NCI-H1930 (cell line): ENCODE results near the gene FADS6.
"Not testable (repeated sequence)": the region's sequence is repeated elsewhere in the genome, so short reads cannot be mapped to it uniquely, and the experiment has no call there.

ENCODE experiments used
- DNase-seq, 2 experiments: peaks; one replicate each; lab custom pipeline; 2025; lab: John Stamatoyannopoulos, UW

FADS6 gene

DNA sequence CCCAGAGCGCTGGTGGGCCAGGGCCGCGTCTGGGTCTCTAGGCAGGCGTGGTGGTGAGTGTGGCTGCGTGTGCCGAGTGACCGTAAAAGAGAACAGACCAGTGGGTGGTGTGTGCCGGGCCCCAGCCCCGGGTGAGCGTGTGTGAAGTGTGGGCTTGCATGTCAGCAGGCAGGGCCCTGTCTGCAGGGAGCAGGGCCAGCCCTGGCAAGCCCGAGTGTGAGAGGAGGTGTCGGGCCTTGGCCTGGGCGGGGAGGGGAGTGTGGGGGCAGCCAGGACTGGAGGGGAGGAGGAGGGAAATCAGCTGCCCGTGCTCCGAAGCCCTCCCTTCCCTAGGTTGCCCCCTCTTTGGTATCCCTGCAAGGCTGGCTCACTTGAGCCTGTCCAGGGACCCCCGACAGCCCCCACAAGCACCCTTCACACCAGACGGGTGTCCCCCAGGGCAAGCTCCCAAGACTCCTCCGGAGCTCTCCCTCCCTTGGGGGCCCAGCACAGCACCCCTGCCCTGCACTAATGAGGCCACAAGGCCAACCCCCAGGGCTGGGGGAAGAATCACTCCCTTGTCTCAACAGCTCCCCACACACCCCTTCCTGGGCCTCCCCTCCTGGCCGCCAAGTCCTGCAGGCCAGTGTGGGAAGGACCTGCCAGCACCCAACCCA is 27.7 kb upstream of the FADS6 start:
- no peak for DNase-seq

DNA sequence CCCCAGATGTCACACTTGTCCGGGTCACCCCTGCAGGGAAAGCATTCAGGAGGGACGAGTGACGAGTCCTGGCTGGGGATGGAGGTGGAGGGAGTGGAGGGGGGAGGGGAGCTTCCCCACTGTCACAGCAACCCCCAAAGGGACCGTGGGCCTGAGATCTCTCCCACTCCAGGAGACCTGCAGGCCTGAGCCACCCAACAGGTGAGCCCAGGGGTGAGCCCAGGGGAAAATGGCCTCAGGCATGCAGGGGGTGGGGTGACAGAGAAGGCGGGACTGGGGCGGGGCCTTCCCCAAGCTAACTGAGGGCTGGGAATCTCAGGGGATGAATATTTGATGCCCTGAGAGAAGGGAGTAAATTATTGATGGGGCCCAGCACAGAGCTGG is 27.2 kb upstream of the FADS6 start:
- no peak for DNase-seq

DNA sequence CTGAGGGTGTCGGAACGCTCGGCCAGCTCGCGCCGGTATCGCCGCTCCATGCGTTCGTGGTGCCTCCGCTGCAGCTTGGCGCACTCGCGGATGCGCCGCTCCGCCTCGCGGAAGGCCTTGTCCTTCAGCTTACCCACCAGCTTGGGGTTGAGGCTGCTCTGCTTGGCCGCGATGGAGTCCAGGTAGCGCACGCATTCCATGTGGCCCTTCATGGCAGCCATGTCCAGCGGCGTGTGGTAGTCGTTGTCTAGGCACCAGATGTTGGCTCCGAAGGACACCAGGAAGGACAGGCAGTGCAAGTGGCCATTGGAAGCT is 26.8 kb upstream of the FADS6 start:
- no peak for DNase-seq

DNA sequence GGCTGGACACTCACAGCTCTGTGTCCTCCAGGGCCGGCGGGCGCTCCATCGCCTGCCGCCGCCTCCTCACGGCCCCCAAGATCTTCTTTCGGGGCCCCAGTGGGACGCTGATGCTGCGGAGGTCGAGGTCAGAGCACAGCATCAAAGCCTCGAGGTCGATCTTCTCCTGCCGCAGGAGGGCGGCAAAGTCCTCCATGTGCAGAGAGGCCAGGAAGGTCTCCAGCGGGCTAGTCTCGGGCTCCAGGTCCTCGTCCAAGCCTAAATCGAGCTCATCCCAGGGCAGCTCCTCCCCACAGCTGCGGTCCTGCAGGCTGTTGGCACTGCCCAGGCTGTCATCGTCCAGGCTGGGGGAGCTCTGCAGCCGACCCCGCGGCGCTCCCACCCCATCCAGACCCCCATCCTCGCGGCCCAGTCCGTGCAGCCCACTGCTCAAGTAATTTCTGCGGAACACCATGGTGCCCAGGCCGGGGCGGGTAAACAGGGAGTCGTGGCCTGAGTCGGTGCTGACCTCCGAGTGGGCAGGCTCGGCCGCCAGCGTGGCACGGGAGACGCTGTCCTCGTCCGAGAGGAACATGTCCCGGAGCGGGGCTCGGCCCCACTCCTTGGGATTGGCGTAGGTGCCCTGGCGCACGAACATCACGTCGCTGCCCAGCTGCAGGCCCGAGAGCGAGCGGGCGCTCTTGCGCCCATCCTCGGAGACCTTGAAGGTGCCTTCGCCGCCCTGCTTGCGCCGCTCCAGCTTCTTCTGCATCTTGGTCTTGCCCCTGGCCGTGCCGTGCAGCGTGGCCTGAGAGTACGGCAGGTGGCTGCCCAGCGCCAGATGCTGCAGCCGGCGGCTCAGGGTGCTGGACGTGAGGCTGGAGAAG is 26.2 kb upstream of the FADS6 start:
- DNase-seq, result peak; percentile 32 to 35

DNA sequence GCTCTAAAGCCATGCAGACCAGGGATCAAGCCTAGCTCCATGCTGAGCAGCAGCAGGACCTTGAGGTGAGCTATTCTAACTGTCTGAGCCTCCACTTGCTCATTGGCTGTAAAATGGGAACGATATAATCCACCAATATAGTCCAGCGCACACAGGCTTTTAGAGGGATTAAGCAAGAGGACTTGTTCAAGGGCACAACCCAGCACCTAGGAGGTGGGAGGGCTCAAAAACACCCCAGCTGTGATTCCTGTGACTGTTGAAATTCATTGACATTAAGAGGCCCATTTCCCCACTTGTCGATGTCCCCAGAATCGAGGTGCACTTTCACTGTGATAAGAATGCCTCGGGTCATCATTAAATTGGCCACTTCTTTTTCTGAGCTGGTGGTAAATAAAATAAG is 25.5 kb upstream of the FADS6 start:
- no peak for DNase-seq

DNA sequence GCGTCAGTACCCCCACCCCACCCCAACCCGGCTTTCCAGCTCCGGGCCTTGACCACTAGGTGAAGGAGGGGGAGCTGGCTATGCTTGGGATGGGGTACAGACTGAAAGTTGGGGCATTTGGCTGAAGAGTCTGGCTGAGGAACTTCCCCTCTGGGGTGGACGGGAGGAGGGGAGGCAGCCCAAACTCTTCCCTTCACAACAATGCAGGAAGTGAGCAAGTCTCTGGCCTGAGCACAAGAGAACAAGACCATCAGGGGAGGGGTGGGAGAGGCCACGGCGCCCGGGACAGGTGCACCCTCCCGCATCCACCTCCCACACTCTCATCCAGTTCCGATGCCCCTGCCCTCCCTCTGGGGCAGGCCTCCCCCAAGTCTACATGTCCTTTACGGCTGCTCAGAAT is 24.0 kb upstream of the FADS6 start:
- no peak for DNase-seq

DNA sequence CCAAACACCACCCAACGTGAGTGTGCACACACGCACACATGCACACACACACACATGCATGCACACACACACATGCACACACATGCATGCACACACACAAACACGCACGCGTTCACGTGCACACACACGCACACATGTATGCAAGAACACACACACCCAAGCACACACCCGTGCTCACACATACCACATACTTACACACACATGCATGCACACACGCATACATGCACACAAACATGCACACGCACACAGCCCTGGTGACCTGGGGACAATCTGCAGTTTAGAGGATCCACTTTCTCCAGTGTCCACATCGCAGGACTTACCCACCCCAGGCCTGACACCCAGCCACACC is 23.4 kb upstream of the FADS6 start:
- DNase-seq, result no peak

DNA sequence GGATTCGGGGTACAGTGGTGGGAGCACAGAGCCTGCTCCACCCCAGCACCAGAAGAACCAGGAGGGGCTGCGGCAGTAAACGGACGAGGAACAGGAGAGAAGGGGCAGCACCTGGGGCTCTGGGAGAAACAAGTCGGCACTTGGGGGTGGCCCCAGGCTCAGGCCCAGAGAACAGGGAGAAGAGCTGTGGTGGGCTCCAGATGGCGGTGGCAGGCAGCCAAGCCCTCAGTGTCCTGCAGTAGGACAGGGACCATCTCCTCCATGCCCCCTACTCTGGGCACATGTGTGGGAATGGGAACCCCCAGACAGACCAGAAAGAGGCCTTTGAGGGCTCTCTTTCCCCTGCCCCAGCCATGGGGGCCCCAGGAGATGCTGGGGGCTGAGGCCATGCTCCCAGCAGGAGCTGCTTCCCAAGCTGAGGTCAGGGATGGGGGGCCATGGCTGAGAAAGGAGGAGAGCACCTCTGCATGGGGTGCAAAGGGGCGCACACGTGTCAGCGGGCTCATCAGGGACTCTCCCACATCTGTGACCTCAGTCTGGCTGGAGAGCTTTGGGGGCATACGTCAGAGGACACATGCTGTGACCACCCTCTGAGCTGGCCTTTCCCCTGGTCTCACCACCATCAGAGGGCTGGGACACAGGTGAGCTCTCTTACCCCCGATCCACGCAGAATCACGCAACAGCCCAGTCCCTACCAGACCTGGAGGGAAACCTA is 22.9 kb upstream of the FADS6 start:
- no peak for DNase-seq

DNA sequence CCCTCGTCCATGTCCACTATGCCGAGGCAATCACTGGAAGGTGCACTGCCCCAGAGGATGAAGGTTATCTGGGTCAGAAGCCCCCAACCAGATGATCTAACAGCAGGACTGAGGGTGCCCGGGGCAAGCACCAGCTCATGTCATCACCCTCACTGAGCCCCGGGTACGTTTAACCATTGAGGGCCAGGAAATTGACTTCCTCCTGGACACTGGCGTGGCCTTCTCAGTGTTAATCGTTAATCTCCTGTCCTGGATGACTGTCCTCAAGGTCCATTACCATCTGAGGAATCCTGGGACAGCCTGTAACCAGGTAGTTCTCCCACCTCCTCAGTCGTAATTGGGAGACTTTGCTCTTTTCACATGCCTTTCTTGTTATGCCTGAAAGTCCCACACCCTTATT is 18.0 kb upstream of the FADS6 start:
- not testable (repeated sequence) for DNase-seq

DNA sequence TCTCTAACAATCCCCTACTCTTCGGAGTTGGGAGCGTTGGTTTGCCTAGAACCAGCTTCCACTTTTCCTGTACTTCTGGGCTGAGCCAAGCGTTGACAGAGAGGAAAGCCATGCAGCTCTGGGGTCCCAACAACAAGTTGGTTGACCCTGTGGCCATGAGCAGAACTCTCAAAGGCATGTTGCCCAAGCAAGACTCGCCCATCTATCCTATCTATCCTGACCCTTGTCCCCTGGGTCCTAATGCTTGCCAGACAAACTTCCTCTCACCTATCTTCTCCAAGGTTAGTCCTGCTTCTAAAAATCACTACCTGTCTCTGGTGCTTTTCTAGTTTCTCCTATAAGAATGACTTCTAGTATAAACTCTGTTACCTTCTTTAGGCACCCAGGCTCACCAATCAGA is 15.7 kb upstream of the FADS6 start:
- DNase-seq, result not testable (repeated sequence)

DNA sequence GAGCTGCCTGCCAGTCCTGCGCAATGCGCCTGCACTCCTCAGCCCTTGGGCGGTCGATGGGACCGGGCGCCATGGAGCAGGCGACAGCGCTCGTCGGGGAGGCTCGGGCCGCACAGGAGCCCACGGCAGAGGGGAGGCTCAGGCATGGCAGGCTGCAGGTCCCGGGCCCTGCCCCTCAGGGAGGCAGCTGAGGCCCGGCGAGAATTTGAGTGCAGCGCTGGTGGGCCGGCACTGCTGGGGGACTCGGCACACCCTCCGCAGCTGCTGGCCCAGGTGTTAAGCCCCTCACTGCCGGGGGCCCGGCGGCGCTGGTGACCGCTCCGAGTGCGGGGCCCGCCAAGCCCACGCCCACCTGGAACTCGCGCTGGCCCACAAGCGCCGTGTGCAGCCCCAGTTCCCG is 13.6 kb upstream of the FADS6 start:
- DNase-seq, result no peak

DNA sequence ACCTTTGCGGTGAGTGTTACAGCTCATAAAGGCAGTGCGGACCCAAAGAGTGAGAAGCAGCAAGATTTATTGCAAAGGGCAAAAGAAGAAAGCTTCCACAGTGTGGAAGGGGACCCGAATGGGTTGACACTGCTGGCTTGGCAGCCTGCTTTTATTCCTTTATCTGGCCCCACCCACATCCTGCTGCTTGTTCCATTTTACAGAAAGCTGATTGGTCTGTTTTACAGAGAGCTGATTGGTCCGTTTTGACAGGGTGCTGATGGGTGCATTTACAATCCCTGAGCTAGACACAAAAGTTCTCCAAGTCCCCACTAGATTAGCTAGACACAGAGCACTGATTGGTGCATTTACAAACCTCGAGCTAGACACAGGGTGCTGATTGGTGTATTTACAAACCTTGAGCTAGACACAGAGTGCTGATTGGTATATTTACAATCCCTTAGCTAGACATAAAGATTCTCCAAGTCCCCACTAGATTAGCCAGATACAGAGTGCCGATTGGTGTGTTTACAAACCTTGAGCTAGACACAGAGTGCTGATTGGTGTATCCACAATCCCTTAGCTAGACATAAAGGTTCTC is 12.9 kb upstream of the FADS6 start:
- not testable (repeated sequence) for DNase-seq

DNA sequence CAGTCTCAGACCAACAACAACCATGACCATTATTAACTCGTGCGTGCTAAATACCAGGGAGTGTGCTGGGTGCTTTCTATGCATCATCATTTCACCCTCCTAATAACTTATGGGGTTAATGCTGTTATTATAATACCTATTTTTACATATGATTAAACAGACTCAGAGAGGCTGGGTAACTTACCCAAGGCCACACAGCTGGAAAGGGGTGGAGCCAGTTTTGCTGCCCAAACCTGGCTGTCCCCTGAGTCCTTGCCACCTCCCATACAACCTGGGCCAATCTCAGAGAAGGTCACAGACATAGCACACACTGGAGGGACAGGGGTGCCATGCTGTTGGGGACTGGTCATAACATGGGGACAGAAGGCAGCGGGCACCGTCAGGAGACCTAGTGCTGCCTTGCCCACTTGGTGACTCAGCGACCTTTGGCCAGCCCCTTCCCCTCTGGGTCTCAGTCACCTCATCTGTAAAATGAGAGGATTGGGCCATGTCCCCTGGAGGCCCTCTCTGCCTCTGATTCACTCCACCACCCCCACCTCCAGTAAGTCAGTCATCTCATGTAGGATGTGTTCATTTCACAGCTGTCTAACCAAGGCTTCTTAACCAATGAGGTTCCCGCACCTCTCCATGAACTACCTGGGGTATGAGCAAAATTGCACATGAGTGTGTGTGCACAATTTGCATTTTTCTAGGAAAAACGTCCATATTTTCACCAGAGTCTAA is 11.4 kb upstream of the FADS6 start:
- DNase-seq, result no peak

DNA sequence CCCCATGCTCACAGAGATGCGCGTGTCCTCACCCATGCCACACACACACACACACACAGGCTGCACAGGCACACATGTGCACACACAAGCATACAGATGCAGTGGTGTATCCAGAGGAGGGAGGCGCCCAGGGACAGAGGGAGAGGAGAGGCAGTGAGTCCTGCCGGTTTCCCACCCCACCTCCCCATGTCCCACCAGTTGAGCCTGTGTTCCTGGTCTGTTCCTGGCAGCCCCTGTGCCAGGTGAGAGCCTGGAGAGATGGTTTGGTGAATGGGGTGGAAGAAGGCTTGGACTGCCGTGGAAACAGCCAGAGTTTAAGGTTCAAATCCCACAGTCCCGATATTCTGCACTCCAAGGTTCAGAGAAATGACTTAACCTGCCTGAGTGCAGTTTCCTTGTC is 10.2 kb upstream of the FADS6 start:
- no peak for DNase-seq

DNA sequence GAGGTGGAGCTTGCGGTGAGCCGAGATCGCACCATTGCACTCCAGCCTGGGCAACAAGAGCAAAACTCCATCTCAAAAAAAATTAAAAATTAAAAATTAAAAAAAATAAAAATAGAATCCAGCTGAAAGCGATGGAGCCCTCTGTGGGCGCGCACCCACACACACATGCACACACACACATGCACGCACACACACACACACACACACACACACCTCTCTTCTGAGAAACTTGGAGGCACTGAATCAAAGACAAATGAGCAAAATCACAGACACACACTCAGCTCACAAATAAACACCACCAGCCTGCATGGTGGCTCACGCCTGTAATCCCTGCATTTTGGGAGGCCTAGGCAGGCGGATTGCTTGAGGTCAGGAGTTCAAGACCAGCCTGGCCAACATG is 9.6 kb upstream of the FADS6 start:
- no peak for DNase-seq

DNA sequence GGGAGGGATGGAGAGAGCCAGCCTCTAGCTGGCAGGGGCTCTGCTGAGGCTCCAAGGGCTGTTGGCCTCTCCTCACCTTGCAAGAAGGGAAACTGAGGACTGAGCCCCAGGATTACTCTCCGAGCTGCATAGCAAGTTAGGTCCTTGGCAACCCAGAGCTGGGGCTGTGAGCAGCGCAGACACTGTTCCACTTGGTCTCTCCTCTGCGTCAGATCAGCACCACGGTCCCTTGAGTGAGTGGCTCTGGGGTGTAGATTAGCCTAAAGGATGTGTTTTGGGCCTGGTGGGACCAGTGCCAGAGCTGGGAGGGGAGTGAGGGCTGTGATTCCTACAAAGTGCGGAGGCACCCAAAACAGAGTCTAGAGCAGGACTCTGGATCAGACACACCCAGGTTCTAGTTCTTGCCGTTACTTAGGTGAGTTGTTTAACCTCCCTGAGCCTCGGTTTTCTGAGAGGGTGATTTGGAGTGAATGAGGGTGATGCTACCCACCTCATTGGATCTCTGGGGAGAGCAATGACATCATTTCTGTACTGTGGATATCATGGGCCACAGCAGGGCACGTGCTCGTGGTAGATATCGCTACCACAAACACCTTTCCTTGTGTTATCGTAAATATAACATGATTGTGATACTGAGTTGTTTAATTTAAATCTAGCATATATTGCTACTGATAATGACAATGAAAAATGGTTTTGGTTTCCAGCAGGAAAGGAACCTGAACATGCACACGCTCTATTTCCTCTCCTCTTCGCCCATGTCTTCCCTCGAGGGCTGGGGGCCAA is 8.1 kb upstream of the FADS6 start:
- DNase-seq, result no peak

DNA sequence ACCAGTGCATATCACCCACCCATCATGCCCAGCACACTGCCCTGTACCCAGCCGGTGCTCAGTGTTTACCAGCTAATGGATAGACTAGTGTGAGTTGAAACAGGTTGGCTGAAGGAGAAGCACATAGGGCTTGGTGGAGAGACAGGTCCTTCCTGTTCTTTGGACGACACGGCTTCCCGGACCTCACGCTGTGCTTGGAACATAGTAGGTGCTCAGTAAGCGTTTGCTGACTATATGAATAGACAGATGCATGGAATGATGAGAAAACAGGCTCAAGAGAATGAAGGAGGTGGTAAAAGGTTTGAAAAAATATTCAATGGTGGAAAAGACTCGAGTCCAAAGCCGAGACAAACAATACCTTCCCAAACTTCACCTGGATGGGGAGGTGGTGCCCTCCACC is 6.8 kb upstream of the FADS6 start:
- DNase-seq, result no peak

DNA sequence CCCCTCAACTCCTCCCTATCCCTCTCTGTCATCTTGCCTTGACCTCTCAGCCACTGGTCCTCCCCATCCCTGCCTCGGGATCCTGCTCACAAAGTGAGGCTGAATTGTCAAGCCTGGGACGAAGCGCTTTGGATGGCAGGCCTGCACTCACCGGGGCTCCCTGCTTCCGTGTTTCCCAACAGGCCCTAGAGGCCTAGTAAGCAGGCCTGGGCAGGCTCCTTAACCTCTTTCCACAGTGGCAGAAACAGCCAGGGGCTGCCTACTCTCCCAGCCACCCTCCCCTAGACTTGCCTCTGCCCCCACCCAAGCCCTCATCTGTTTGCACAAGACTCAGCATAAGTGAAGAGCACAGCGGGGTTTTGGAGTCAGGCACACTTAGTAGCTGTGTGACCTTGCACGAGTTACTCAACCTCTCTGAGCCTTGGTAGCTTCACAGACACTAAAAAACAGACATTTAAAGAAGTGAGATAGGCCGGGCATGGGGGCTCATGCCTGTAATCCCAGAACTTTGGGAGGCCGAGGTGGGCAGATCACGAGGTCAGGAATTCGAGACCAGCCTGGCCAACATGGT is 5.0 kb upstream of the FADS6 start:
- no peak for DNase-seq

DNA sequence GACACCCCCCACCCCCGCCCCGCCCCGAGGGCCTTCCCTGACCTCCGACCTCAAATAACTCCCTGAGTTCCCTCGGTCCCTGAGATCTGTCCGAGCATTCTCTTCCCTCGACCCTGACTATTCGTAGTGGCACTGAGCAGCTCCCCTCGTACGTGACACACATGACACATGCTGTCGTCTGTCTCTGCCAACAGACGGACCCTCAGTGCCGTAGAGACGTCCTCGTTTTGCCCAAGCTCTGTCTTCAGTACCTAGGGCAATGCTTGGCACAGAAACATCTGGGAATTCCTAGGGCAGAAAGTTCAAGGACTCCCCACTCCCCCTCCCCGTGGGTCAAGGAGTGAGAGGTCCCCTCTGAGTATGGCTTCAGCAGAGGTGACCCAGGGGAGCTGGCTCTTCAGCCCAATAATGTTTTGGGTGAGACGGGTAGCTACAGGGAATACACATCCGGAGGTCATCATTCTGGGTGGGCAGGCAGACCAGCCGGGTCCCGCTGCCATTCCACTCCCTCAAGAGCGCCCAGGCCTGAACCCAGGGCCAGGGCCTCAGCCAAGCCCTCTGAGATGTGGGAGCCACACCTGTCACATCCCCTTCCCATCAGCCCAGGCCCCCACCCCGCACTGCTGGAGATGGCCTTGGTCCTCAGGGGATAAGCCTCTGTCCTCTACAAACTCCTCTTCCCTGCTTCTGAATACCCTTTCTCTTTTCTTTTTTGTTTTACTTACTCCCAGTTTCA is 671 bp upstream of the FADS6 start:
- no peak for DNase-seq

DNA sequence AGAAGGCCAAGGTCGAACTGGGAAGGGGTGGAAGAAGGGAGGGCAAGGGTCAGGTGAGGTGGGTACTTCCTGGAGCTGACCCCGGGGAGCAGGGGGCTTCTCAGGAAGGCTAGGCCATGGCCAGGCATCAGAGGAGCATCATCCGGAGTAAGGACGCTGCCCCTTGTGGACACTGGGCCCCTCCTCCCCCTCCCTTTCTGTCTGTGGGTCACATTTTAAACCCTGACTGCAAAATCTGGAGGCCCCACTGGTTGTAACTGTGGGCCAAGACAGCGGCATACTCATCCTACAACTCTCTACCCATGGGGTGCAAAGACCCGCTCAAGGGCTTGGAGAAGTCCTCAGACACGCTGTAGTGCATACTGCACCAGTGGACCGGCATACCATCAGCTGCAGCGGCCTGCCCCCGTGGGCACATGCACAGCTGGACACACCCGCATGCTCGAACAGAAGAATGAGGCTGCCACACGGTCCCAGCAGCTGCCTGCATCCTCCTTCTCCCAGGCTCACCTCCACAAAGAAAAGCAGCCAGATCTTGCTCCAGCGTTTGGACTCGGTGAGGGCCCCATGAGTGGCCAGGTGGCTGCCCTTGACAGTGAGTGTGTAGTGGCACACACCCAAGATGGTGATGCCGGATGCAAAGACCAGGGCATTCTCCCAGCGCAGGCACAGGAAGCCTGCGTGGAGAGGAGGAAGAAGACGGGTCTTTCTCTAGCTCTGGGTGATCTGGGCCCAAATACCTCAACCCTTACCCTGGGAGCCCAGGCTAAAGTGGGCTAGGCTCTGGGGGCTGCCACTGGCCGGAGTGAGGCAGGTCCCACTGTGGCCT is 1.2 kb downstream of the FADS6 start:
- no peak for DNase-seq
